CD4-positive, alpha-beta T cell treated with Interleukin-4 for 4 hours (primary cell): ENCODE results near the gene IGFN1.
"Not testable (repeated sequence)": the region's sequence is repeated elsewhere in the genome, so short reads cannot be mapped to it uniquely, and the experiment has no call there.

Source experiments
- DNase-seq: peaks from one replicate; pipeline ENCODE4 v3.0.0-alpha.2; 2020

Gene IGFN1

GRCh38 chr1:201219481-201220387 is 29.1 kb downstream of the IGFN1 start:
- DNase-seq: no peak

- DNase-seq: no peak
Observed at GRCh38 chr1:201220388-201220715, 29.7 kb downstream of the IGFN1 start.

GRCh38 chr1:201221201-201221846 is 30.7 kb downstream of the IGFN1 start:
- DNase-seq: no peak

GRCh38 chr1:201222125-201222524 is 31.5 kb downstream of the IGFN1 start:
- DNase-seq: no peak

GRCh38 chr1:201223852-201224665 is 33.4 kb downstream of the IGFN1 start:
- no peak for DNase-seq

- DNase-seq: no peak
Observed at GRCh38 chr1:201224666-201225370, 34.2 kb downstream of the IGFN1 start.

GRCh38 chr1:201226178-201226514 is 35.5 kb downstream of the IGFN1 start:
- no peak for DNase-seq

GRCh38 chr1:201226859-201227488 is 36.4 kb downstream of the IGFN1 start:
- DNase-seq: no peak

GRCh38 chr1:201228011-201228983 is 37.7 kb downstream of the IGFN1 start:
- no peak for DNase-seq

GRCh38 chr1:201229095-201229494 is 38.5 kb downstream of the IGFN1 start:
- no peak for DNase-seq

GRCh38 chr1:201229771-201230635 is 39.4 kb downstream of the IGFN1 start:
- DNase-seq: no peak

- no peak for DNase-seq
Observed at GRCh38 chr1:201230676-201231075, 40.1 kb downstream of the IGFN1 start.

- not testable (repeated sequence) for DNase-seq
Observed at GRCh38 chr1:201239646-201240045, 49.0 kb downstream of the IGFN1 start.

- DNase-seq: no peak
Observed at GRCh38 chr1:201240171-201240570, 49.5 kb downstream of the IGFN1 start.

GRCh38 chr1:201241736-201242135 is 51.1 kb downstream of the IGFN1 start:
- DNase-seq: no peak

GRCh38 chr1:201245082-201245481 is 54.5 kb downstream of the IGFN1 start:
- DNase-seq: no peak

- no peak for DNase-seq
Observed at GRCh38 chr1:201248721-201249559, 58.3 kb downstream of the IGFN1 start.

- no peak for DNase-seq
Observed at GRCh38 chr1:201250326-201251011, 59.8 kb downstream of the IGFN1 start.

- no peak for DNase-seq
Observed at GRCh38 chr1:201251411-201251810, 60.8 kb downstream of the IGFN1 start.
